GDM1 (cell line): ENCODE data around the gene MAP2K1.
A peak's percentile ranks its signal among the peaks of the same experiment; 100 is the strongest.

Source experiments
- DNase-seq: peaks from one replicate; lab custom pipeline; 2025; lab: John Stamatoyannopoulos, UW

The MAP2K1 gene

GRCh38 chr15:66394472-66394871, 7.8 kb downstream of the MAP2K1 start:
- DNase-seq: no peak

GRCh38 chr15:66394915-66395314, 8.2 kb downstream of the MAP2K1 start:
- DNase-seq: no peak

- no peak for DNase-seq
These were observed 12.6 kb downstream of the MAP2K1 start for GRCh38 chr15:66399276-66399675.

- no peak for DNase-seq
These were observed 13.7 kb downstream of the MAP2K1 start for GRCh38 chr15:66400351-66400774.

GRCh38 chr15:66401130-66402021, 14.7 kb downstream of the MAP2K1 start:
- no peak for DNase-seq

GRCh38 chr15:66402761-66403284, 16.1 kb downstream of the MAP2K1 start:
- no peak for DNase-seq

GRCh38 chr15:66403323-66403722, 16.6 kb downstream of the MAP2K1 start:
- no peak for DNase-seq

GRCh38 chr15:66404122-66404521, 17.4 kb downstream of the MAP2K1 start:
- no peak for DNase-seq

- no peak for DNase-seq
These were observed 17.8 kb downstream of the MAP2K1 start for GRCh38 chr15:66404532-66404931.

GRCh38 chr15:66405007-66405406, 18.3 kb downstream of the MAP2K1 start:
- no peak for DNase-seq

- no peak for DNase-seq
These were observed 18.9 kb downstream of the MAP2K1 start for GRCh38 chr15:66405615-66406014.

GRCh38 chr15:66408254-66408653, 21.5 kb downstream of the MAP2K1 start:
- no peak for DNase-seq

GRCh38 chr15:66408675-66409282, 22.1 kb downstream of the MAP2K1 start:
- no peak for DNase-seq

GRCh38 chr15:66409565-66410108, 22.9 kb downstream of the MAP2K1 start:
- no peak for DNase-seq

GRCh38 chr15:66411190-66411589, 24.5 kb downstream of the MAP2K1 start:
- peak; percentile 71 for DNase-seq

GRCh38 chr15:66412220-66412619, 25.5 kb downstream of the MAP2K1 start:
- no peak for DNase-seq

- DNase-seq: no peak
These were observed 26.9 kb downstream of the MAP2K1 start for GRCh38 chr15:66413579-66413978.

- DNase-seq: no peak
These were observed 28.6 kb downstream of the MAP2K1 start for GRCh38 chr15:66415360-66415759.

- DNase-seq: no peak
These were observed 31.0 kb downstream of the MAP2K1 start for GRCh38 chr15:66417736-66418135.

GRCh38 chr15:66419471-66419870, 32.8 kb downstream of the MAP2K1 start:
- no peak for DNase-seq

- DNase-seq: no peak
These were observed 35.6 kb downstream of the MAP2K1 start for GRCh38 chr15:66422347-66422746.

- no peak for DNase-seq
These were observed 36.4 kb downstream of the MAP2K1 start for GRCh38 chr15:66423149-66423548.
